H1 (cell line): ENCODE data around the gene TBK1. TPM values are rescaled to one million over a fixed set of nuclear protein-coding genes. Genes with fewer than 3 reads are reported as not detected.

Source experiments
- CBX5 ChIP-seq: fragments of 300-800, 300-1000 bp; sonication (generic); IDR thresholded peaks from 2 replicates; pipeline ENCODE4 v1.7.1; 2016; ENCODE audit warnings: antibody characterized with exemption, low read length, low read depth
- PHF8 ChIP-seq: fragments of 200-600 bp; sonication (generic); conservative IDR thresholded peaks from 2 replicates; pipeline ENCODE4 v1.7.1; 2012; ENCODE audit warnings: low read depth, mild to moderate bottlenecking, inconsistent platforms, low read length, moderate library complexity
- ZNF274 ChIP-seq: IDR thresholded peaks from 2 replicates; pipeline ENCODE4 v1.7.0; 2012; ENCODE audit warnings: low read length, borderline replicate concordance; ENCODE audit errors: extremely low read depth
- polyA plus RNA-seq, 7 experiments: library from polyadenylated mRNA; depleted of rRNA in 3 of 7; stranded (reverse) in 5 of 7; unstranded in 2 of 7; fragments of >200 nt in 5 of 7; fragments of 200-250 nt in 2 of 7; gene quantifications; 1 replicate in 5 of 7; 2 replicates in 1 of 7; 4 replicates in 1 of 7; pipeline versions ENCODE4 v1.2.1 to v1.2.3, GENCODE V29; 2011 to 2013; ENCODE audit warnings: missing spikeins in 2 of 7, mixed read lengths in 2 of 7
- total RNA-seq: library from RNA; stranded (reverse); fragmentation: NEBNext Ultra II Directional; extraction: Animal tissue kit (Norgen Biotek cat#: 25700); gene quantifications from 2 replicates; pipeline ENCODE4 v1.2.1, GENCODE V29; 2021

TBK1 gene
- total and polyA plus RNA-seq, 2 of the 8 experiments (the other 6 are each of a cell fraction or from before 2014, with no cell fraction given) = 5.3 to 20.4 TPM

DNA sequence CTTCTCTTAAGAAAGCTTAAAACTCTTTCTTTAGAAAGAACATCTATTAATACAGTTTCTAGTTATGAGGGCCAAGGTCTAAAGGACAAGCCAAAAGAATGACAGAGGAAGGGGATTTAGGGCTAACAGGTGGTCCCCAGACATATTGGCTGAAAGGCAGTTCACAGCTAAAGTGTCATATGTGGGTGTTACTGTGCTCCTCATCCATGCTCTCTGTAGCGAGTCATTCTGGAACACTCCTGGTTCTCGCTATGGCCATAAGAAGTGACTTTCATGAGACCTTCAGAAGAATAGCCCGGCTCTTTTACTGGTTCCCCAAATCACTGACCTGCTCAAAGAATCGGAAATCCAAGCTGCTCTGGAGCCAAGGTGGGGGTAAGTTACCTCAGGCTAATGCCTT lies 55.0 kb downstream of the TBK1 start (continued):
- no peak for TF ChIP-seq CBX5
- no peak for TF ChIP-seq ZNF274
- TF ChIP-seq PHF8 = no peak
